Stimulated activated CD4-positive, alpha-beta T cell treated with anti-CD3 and anti-CD28 coated beads, Interleukin-2, amount 100 ng/mL, for 24 hours (primary cell): ENCODE data around the gene HLA-DQB2.
"Not testable (repeated sequence)": the region's sequence is repeated elsewhere in the genome, so short reads cannot be mapped to it uniquely, and the experiment has no call there.

Experiments used
- DNase-seq, 2 donors: peaks; one replicate each; pipeline ENCODE4 v3.0.0-alpha.2; 2020

HLA-DQB2 gene

DNA sequence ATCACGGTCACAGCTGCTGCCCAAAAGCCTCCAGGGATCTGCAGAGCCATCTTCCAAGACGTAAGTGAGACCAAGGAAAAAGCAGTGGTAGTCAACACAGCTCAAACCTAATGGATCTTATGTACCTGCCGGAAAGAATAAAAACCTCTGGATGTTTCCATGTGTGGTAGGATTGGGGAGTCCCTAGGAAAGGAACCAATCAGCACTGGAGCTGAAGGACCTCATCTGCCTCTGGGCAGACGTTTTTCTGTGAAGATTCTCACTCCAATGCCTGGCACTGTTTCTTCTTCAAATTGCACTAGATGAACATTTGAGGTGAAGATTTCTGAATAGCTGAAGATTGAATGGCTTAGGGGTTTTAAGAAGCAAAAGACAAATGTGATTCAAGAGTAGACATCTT lies at the start of gene HLA-DQB2:
Gene HLA-DQB2, minus strand, starts transcription at position 112 of the 400 bp plus-strand sequence. Its CDS starts 62 bp downstream, at position 50.
- DNase-seq, result no peak

DNA sequence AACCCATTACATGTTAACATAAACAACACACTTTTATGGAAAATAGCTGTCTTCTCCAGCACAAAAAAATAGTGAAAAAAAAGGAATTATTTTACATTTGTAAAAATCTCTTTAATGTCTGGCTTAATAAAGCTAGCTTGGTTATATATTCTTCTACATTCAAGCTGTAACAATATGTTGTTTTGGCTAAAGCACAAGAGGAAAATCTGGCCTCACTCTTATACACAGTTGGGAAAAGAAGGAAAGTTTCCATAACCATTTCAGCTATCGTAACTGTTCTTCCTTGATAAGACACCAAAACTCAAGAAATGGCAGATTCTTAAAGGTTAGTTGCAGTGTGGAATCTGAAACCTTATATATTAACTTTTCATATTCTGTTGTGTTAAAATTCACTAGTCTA lies 45.8 kb upstream of the HLA-DQB2 start:
- no peak for DNase-seq

- no peak for DNase-seq
Observed at GRCh38 chr6:32807020-32807580, 43.8 kb upstream of the HLA-DQB2 start.

- DNase-seq, result not testable (repeated sequence)
Observed at GRCh38 chr6:32805404-32805803, 42.1 kb upstream of the HLA-DQB2 start.

DNA sequence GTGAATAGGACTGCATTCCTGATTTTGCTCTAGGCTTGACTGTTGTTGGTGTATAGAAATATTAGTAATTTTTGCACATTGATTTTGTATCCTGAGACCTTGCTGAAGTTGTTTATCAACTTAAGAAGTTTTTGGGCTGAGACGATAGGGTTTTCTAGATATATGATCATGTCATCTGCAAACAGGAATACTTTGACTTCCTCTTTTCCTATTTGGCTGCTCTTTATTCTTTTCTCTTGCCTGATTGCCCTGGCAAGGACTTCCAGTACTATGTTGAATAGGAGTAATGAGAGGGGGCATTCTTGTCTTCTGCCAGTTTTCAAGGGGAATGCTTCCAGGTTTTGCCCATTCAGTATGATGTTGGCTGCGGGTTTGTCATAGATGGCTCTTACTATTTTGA lies 40.1 kb upstream of the HLA-DQB2 start:
- DNase-seq, result no peak

DNA sequence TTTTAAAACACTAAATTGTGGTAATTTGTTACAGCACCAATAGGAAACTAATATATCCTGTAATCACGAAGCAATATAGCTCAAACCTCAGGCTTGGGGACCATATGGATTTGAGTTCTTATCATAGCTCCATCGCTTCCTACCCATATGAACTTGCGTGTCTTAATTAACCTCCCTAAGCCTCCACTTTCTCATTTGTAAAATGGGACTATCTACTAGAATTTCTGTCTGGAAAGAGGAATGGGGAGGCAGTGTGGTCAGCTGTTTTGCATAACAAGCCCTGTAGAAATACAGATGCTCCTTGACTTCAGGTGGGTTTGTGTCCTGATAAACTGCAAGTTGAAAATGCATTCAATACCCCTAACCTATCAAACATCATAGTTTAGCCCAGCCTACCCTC lies 36.4 kb upstream of the HLA-DQB2 start:
- no peak for DNase-seq

DNA sequence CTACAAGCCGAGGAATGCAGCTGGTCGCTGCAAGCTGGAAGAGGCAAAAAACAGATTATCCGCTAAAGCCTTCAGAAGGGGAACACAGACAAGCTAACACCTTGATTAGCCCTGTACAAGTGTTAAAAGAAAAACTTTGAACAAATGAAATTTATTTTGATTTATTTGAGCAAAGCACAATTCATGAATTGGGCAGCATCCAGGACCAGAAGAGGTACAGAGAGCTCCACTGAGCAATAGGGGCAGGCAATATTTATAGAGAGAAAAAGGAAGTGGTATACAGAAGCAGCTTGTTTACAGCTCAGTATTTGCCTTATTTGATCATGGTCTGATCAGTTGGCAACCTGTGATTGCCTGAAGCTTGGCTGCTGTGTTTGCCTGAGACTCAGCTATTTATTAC lies 35.8 kb upstream of the HLA-DQB2 start:
- no peak for DNase-seq

DNA sequence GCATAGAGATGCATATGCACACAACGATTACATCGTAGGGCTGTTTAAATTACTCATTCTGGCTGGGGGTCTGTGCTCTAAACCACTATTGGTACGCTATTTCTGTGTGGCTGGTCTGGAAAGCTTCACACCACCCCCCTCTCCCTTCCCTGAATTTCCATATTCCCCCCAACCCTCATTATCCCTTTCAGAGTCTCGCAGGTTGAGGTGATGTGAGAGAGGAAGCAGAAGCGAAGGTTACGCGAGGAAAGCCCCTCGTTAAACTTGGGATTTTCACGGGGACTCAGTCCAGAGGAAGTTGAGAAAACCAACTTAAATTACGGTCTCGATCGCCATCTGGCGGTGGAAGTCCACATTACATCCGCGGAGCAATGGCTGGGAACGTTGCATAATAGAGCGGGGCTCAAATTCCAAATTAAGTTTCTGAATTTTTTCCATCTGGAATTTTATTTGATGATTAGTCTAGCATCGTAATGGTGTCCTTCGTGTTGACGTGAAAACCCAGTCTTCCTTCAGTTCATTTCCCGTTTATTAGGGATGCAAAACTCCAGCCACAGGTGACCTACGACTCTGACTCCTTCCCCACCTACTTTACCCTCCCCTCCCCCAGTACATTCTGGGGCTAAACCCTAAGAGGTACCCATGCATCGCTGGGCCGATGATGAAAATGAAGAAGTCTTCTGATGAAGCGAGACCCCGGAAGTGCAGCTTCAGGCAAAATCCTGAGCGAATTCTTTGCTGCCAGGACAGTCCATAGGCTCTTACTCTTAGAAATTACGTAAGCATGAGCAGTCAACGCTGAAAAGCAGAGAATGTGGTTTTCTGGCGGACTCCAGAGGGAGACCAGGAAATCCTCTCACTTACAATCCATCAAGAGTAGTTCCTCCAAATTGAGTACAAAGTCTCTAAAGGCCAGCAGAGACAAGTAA lies 33.8 kb upstream of the HLA-DQB2 start:
- DNase-seq, result peak; percentile 87 to 88

GRCh38 chr6:32794510-32794909 lies 31.2 kb upstream of the HLA-DQB2 start:
- DNase-seq, result no peak

DNA sequence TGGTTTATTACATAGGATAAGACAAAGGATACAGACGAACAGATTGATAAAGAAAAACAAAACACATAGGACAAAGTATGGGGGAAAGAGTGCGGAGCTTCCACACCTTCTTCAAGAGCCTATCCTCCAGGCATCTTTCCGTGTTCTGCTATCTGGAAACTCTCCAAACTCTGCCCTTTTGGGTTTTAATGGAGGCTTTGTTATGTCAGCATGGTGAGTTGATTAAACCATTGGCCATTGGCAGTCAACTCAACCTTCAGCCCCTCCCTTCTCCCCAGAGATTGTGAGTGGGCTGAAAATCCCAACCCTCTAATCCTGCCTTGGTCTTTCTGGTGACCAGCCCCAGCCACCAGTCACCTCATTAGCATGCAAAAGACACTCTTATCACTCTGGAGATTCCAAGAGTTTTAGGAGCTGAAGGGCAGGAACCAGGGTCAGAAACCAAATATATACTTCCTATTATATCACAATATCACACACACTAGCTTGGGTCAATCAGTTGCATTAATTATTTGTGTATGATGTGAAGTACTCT lies 29.6 kb upstream of the HLA-DQB2 start:
- no peak for DNase-seq

GRCh38 chr6:32790306-32790705 lies 27.0 kb upstream of the HLA-DQB2 start:
- no peak for DNase-seq

- no peak for DNase-seq
Observed at GRCh38 chr6:32785781-32786533, 22.6 kb upstream of the HLA-DQB2 start.

- DNase-seq, result not testable (repeated sequence)
Observed at GRCh38 chr6:32782923-32783322, 19.6 kb upstream of the HLA-DQB2 start.

GRCh38 chr6:32779036-32779435 lies 15.7 kb upstream of the HLA-DQB2 start:
- no peak for DNase-seq

DNA sequence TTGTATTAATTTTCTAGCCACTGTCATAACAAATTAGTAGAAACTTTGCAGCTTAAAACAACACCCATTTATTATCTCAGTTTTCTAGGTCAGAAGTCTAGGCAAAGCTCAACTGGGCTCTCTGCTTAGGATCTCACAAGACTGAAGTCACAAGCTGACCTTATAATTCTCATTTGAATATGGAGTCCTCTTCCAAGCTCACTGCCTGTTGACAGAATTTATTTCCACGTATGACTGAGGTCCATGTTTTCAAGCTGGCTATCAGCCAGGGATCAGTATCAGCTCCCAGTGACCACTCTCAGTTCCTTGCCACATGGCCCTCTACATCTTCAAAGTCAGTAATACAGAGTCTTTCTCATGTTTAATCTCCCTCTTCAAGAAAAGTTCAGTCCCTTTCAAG lies 11.7 kb upstream of the HLA-DQB2 start:
- no peak for DNase-seq

DNA sequence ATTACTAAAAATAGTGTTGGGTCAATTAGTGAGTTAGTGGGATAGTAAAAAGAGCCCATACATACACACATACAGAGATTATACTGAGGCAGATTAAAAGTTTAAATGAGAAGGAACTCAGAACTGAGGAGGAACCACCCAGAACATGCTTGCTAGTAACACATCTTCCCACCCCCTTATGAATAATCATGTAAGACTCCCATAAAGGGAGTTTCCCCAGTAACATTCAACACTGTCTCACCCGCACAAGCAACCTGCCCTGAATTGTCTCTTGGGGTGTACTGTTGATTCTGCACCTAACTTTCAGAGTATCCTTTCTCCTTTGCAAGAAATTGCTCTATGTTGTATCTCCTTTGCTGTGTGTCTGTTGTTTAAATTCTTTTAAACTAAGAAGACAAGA lies 11.1 kb upstream of the HLA-DQB2 start:
- DNase-seq, result no peak

DNA sequence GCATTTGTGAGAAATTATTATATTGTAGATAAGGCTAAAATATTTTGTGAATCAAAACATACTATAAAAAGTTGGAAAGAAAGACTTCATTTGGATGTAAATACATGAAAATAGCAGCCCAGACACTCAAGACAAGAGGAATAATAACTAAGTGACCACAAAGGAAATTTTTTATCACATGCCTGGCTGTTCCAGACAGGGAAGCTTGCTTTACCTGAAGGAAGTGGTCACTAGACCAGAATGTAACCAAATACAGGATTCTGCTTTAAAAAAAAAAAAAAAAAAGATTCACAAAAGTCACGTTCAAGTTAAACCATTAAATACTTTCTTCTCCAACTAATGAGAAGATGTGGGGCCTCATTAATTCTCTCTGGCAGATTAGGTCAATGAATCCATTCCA lies 9.3 kb upstream of the HLA-DQB2 start:
- no peak for DNase-seq

DNA sequence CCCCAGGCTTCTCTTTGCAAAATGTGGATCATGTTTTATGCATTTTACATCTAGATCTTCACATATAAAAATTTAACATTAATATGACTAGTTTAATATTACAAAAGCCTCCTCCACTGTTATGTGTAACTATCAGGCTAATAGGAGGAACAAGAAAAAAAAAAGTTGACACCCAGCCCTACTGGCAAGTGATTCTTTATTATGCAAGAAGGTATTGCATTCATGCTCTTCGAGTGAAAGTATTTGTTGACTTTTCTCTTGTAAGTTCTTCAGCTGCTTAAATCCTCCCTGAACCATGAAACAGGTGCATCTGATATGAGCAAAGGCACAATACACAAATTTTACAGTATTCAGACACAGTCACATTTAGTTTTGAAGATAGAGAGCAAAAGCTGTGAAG lies 716 bp upstream of the HLA-DQB2 start:
- DNase-seq, result no peak

DNA sequence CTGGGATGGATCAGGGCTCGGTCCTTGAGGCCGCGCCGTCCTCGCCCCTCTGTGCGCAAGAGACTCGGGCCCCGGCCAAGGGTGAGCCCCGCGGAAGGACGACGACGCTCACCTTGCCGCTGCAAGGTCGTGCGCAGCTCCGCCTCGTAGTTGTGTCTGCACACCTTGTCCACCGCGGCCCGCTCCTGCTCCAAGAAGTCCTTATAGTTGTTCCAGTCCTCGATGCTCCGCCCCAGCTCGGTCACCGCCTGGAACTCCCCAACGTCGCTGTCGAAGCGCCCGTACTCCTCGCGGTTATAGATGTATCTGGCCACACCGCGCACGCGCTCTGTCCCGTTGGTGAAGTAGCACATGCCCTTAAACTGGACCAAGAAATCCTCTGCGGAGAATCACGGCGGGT lies 1.8 kb downstream of the HLA-DQB2 start:
- DNase-seq, result no peak

DNA sequence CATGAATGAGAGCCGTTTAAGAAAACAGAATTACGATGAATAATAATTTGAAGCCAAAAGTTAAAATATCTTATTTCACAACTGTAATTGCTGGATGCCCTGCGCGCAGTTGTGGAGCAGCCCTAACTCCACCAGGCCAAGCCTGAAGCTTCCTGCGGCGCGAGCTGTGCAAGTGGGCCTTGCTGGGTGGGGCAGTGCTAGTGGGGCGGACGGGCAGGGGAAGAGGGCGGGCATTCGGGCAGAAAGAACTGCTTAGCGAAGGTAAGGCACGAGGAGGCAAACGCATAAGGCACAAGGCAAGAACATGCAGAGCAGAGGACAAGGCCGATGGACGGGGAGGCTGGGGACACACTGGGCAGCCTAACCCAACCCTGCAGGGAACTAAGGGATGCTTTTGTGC lies 2.3 kb downstream of the HLA-DQB2 start:
- no peak for DNase-seq

- no peak for DNase-seq
Observed at GRCh38 chr6:32759669-32760068, 3.7 kb downstream of the HLA-DQB2 start.

- no peak for DNase-seq
Observed at GRCh38 chr6:32752580-32752979, 10.8 kb downstream of the HLA-DQB2 start.

- not testable (repeated sequence) for DNase-seq
Observed at GRCh38 chr6:32745649-32746048, 17.7 kb downstream of the HLA-DQB2 start.
